DOHH2 (cell line): ENCODE results near the gene BANP.

Source experiments
- CTCF ChIP-seq: fragments of 200-600 bp; sonication (generic); IDR thresholded peaks from one replicate; pipeline ENCODE4 v1.5.1; 2014; ENCODE audit warnings: antibody characterized with exemption, mild to moderate bottlenecking, low read depth, low read length; ENCODE audit not compliant: poor library complexity, severe bottlenecking
- EZH2phosphoT487 ChIP-seq: fragments of 200-600 bp; sonication (generic); IDR thresholded peaks from 2 replicates; pipeline ENCODE4 v1.6.1; 2017; ENCODE audit warnings: borderline replicate concordance, mild to moderate bottlenecking, antibody characterized with exemption, low read length, moderate library complexity, mixed read lengths

DNA sequence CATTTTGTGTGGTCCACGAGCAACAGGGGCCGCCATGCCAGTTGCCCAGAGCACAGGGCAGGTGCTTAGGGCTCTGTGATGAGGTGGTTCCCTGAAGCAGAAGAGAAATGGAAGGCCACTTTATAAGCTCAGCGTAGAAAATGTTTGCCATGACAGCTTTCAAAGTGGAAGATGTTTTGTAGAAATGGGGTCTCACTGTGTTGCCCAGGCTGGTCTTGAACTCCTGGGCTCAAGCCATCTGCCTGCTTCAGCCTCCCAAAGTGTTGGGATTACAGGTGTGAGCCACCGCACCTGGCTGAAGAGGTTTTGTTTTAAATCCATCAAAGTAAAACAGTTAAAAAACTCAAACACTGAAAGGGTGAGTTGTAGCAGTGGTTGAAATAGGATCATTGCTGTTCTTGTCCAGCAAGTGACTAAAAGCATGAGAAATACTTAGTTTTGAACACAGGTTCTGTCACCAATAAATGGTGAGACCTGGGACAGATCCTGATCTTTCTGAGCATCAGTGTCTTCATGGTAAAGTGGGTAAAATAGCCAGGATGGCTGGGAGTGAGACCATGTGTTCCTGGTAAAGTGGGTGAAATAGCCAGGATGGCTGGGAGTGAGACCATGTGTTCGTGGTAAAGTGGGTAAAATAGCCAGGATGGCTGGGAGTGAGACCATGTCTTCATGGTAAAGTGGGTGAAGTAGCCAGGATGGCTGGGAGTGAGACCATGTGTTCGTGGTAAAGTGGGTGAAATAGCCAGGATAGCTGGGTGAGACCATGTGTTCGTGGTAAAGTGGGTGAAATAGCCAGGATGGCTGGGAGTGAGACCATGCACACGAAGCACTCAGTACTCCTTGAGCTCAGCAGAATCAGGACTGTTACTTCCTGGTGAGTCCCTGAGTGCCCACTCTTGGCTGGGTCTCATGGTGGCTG lies 46.0 kb downstream of the BANP start:
- TF ChIP-seq CTCF: no peak
- TF ChIP-seq EZH2phosphoT487: no peak
